ENCODE measurements around the gene ANKRD62. TPM values are rescaled to one million over a fixed set of nuclear protein-coding genes. Genes with fewer than 3 reads are reported as not detected.
A peak's percentile ranks its signal among the peaks of the same experiment; 100 is the strongest.
"Not testable (repeated sequence)": the region's sequence is repeated elsewhere in the genome, so short reads cannot be mapped to it uniquely, and the experiment has no call there.

Gene ANKRD62
- total RNA-seq, 2 donors from 2014 or later: 0.05 TPM; not detected in 1

DNA sequence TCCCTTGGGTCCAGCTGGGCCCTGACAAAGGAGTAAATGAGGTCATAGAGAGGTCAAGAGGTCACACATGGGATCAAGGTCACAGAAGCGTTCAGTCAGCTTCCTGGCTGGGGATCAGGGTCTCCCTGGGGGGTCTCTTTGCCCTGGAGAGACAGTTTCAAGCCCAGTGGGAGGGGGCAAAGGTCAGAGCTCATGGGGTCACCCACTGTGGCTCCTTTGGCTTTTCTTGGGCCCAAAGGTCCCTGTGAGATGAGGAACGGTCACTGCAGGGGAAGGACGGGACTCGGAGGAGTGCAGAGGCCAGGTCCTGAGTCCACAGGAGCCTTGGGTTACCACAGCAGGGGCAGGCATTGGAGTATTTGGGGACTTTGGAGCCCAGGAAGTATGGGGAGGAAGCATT, 30.7 kb upstream of the ANKRD62 start:
- intact Hi-C loops (cut with DNase I): loop anchor here in 1 of 2 donors (10.0 kb wide), 1 partner anchor 58 kb away; no protein-coding TSS in a partner anchor

DNA sequence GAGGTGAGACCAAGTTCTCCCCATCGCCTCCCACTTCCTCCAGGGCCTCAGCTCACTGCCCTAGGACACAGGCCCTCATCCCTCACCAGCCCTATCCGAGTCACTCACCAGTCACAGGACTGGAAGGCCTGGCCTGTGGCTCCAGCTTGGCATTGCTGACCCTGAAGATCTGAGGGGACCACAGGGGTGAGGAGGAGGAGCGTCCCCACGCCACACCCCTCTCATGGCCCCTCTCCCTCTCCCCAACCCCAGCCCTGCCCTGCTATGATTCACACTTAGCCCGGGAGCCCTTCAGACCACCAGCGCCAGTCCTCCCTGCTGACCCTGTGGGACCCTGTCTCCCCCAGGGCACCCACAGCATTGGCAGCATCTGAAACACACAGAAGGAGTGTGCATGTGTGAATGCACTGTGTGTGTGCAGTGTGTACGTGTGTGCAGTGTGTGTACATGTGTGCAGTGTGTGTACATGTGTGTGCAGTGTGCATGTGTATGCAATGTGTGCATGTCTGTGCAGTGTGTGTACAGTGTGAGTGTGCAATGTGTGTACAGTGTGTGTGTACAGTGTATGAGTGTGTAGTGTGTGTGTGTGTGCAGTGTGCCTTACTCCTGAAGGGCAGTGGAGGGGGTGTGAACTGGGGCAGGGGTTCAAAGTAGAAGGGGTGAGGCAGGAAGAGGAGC, 29.4 kb upstream of the ANKRD62 start:
- intact Hi-C loops (cut with DNase I): loop anchor here in 1 of 2 donors (10.0 kb wide), 1 partner anchor 59 kb away; no protein-coding TSS in a partner anchor
- DNase-seq (ENCODE audit: low spot score): no peak

More for the DNA sequence above, 30.7 kb upstream of the ANKRD62 start:
- no peak for DNase-seq (ENCODE audit: low spot score)

DNA sequence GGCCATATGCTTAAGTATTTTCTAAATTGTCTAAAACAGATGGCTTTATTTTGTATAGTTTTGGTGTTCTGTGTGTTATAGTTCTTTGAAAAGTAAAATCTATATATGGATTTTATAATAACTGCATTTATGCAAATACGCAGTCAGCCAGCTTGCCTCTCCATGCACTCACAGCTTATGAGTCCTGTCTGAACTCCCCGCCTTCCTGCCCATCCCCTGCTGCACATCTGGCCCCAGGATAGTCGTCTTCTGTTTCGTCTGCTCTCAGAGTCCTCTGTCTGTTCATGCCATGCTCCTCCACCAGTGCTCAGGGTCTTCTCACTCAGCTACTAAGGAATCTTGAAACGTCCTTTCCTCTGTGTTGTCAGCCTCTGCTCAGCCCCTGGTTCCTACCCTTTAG, 28.2 kb upstream of the ANKRD62 start:
- intact Hi-C loops (cut with DNase I): loop anchor here in 1 of 2 donors (10.0 kb wide), 1 partner anchor 61 kb away; no protein-coding TSS in a partner anchor
- DNase-seq (ENCODE audit: low spot score): no peak

DNA sequence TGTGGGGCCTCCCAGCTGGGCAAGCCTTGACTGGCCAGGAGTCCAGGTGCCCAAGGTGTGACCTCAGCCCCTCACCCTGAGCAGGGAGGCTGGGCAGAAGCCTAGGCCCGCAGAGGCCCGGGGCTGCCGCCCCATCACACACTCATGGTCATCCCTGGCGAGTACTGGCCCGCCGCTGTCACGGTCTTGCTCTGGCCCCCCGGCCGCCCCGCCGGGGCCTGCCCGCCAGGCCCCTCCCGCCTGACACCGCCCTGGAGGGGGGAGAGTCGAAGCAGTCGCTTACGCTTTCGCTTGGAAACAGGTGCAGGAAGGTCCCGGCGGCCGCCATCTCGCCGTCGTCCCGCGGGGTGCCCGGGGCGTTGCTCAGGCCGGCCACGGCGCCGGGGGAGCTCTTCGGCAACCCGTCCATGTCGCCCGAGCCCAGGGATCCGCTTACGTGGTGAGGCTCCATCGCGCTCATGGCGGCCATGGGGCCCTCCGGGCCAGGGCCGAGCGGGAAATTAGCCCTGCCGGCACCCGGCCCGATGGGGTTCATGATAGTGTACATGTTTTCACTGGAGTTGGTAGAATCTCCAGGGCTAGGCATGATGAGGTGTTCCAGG, 26.6 kb upstream of the ANKRD62 start:
- intact Hi-C loops (cut with DNase I): loop anchor here in 1 of 2 donors (10.0 kb wide), 1 partner anchor 62 kb away; no protein-coding TSS in a partner anchor
- no peak for DNase-seq (ENCODE audit: low spot score)

DNA sequence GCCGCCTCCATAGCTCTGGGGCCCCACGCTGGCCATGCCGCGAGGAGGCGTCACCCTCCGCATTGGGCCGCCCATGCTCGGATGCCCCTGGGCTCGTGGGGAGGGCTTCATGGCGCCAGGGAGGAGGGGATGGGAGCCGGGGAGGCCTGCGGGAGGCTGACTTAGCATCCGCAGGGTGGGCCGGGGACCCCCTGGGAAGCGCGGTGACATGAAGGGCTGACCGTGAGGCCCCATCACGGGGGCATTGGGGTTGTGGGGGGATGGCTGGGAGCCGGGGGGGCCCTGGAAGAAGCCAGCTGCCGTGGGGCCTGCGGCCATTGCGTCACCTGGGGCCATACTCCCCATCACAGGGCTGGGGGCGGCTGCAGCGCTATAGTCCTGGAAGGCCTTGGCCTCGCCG, 26.0 kb upstream of the ANKRD62 start:
- intact Hi-C loops (cut with DNase I): loop anchor here in 1 of 2 donors (10.0 kb wide), 1 partner anchor 63 kb away; no protein-coding TSS in a partner anchor
- DNase-seq (ENCODE audit: low spot score): no peak

DNA sequence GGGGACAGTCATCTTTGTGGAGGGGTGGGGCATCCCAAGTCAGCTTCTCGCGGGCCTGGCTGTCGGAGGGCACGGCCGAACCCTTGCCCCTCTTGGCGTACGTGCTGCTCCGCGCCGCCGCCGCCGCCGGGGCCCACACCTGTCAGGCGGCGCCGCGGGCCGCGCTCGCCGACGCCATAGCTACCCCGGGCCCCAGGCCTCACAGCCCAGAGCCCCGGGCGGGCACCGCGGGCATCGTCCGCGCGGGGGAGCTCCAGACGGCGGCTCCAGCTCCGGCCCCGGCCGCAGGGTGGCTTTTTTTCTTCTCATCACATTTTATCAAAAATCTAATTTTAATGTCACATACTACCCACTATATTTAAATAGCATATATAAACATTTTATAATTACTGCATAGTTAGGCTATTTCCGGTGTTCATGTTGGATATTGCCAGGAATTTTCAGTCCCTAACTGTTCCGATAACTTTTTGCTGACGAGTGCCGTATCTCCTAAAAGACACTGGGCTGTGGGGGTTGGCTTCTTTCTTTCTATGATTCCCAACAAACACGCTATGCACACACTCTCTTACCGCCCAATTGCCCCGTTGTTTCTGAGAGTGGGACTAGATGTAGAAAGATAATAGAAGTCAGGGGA, 25.2 kb upstream of the ANKRD62 start:
- peak; percentile 74 for DNase-seq (ENCODE audit: low spot score)
- intact Hi-C loops (cut with DNase I): loop anchor here in 1 of 2 donors (10.0 kb wide), 1 partner anchor 64 kb away; no protein-coding TSS in a partner anchor

DNA sequence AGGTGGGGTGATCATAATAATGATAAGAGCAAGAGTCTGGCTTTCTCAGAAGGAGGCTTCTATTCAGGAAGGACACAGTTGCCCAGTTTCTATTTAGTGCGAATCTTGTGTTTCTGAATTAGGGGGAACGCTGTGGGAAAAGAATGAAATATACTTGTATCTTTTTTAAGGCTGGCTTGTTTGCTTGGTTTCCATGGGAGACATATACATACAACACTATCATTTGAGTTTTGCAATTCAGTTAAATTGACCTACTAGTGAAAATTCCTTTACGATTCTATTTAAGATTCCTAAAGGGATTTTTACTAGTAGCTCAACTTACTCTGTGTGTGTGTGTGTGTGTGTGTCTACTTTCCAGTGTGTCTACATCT, 24.7 kb upstream of the ANKRD62 start:
- DNase-seq (ENCODE audit: low spot score): no peak
- intact Hi-C loops (cut with DNase I): loop anchor here in 1 of 2 donors (10.0 kb wide), 1 partner anchor 64 kb away; no protein-coding TSS in a partner anchor

DNA sequence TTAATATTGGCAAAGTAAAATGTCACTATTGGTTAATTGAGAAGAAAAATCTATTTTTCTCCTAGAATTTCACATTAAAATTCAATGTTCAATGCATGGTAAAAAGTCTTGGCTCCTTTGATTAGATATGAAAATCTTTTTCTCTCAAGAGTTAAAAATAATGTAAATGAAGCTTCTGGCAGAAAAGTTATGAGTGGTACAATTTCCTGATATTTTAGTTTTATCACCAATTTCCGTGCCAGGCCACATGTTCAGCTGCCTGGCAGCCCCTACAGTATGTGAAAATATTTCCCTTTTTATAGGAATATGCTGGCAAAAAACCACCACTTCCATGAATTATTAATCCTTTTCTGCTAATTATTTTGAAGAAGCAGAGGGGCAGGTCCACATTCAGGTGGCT, 22.6 kb upstream of the ANKRD62 start:
- intact Hi-C loops (cut with DNase I); DNase-seq (ENCODE audit: low spot score): not testable (repeated sequence)

DNA sequence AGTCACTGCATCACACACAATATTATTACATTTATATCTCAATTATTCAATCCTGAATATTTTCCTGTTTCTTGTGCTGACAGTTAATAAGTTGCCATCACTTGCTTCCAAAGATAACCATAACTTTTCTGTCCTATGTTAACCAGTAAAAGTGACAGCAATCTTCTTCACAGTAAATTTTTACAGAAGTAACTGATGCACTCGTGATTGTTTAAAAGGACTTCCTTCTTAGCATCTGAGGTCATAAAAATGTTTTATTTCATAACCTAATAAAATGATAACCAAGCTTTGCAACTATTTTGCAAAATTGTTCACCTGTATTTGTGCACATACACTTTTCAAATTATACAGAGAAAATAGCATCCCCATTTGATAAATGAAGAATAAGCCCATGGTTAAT, 20.6 kb upstream of the ANKRD62 start:
- no peak for DNase-seq (ENCODE audit: low spot score)
- intact Hi-C loops (cut with DNase I): no loop called here

DNA sequence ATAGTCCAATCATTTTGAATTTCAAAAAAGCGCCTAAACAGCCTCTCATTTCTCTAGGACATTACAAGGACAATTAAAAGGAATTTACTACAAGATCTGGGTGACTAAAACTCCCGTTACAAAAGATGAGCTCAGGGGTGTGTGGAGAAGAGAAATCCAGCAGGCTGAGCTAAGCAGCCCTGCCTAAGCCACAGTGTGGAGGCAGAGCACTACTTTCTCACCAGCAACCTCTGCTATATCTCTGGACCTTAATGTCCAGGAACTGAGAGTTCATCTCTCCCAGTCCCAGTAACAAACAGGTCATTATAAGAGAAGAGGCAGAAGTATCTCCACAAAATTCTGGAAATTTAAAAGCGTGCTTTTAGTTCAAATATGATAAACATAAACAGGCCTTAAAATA, 18.9 kb upstream of the ANKRD62 start:
- no peak for DNase-seq (ENCODE audit: low spot score)
- intact Hi-C loops (cut with DNase I): no loop called here

DNA sequence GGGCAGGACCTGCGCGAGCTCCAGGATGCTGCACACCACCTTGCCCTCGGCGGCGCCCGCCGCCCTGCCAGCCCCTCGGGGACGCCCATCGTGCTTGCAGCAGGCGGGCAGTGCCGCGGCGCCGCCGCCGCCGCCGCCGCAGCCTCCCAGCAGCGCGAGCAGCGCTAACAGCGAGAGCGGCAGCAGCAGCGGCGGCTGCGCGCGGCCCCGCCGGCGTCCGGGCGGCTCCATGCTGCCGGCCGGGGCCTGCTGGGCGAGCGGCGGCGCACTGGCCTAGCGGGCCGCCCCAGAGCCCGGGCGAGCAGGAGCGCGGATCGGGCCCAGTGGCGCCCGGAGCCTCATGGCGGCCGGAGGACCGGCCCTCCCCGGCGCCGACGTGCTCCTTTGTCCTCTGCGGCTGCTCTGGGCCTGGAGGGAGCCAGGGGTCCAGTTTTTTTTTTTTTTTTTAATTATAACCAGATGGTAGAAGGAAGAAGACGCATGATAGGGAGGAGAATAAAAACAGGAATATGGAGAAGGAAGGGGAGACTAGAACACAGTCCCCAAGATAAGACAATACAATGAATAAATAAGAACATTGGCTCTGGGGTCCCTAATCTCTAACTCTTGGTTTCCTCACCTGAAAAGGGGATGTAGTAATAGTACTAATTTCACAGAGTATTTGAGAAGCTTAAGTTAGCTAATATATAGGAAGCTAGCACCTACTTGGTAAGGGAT, 17.1 kb upstream of the ANKRD62 start:
- intact Hi-C loops (cut with DNase I): no loop called here
- DNase-seq (ENCODE audit: low spot score): no peak

DNA sequence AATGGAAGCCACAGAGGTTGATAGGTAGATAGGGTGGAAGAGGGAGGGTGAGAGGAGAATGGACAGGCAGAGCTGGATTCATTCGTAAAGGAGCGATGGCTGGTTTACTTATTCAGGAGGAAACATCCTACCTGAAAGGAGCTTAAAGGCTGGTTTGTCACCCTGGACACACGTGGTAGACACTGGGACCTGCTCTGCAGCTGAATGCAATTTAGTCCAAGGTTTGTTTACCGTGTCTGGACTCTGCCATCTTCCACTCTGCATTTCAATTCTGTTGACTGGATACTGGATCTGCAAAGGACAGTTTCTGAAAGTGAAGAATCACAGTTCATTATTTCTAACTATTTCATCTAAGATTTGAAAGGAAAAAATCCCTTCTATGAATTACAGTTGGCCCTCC, 15.6 kb upstream of the ANKRD62 start:
- intact Hi-C loops (cut with DNase I); DNase-seq (ENCODE audit: low spot score): not testable (repeated sequence)

DNA sequence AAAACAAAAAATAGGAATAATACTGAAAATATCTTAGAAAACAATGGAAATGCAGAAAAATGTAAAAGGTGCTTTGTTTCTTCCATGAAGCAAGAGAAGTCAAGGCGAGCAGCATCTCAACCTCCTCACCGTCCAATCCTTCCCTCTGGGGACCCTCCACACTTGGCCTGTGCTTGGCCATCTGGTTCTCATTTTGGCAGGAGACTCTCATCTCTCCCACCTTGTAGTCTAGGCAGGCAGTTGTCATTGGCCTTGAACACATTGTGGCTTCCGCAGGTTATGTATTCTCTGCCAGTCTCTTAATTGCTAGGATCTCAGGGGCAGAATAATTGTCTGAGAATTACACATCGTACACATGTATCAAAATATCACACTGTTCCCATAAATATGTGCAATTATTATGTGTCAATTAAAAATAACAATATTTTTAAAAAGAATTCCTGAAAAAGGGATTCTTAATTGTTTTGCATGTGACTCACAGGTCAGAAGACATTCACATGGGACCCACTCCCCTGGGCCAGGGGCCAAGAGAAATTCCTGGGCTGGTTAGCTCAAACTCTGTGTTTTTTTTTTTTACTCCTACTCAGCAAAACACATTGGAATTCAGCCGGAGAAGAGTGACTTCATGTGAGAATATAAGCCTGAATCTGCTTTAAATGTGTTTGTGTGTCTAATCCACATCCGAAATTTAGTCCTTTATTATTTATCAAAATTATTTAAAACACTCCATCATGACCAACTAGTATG, 14.0 kb upstream of the ANKRD62 start:
- DNase-seq (ENCODE audit: low spot score): no peak
- intact Hi-C loops (cut with DNase I): no loop called here

DNA sequence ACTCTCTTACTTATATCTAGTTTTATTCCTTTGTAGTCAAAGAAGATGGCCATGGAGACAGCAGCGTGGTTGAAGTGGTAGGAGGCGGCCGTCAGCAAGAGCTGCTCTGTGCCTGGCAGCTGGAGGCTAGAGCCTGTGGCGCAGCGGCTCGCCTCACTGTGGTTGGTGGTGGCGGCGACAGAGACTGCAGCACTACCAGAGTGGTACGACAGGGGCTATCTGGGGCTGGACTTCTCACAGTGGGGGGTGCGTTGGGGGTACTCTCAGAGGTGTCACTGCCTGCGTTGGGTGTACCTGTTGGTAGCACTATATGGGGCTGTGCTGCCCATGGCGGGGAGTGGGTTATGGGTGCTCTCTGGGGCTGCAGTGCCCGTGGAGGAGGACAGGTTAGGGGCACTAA, 8.5 kb upstream of the ANKRD62 start:
- no peak for DNase-seq (ENCODE audit: low spot score)
- intact Hi-C loops (cut with DNase I): no loop called here

DNA sequence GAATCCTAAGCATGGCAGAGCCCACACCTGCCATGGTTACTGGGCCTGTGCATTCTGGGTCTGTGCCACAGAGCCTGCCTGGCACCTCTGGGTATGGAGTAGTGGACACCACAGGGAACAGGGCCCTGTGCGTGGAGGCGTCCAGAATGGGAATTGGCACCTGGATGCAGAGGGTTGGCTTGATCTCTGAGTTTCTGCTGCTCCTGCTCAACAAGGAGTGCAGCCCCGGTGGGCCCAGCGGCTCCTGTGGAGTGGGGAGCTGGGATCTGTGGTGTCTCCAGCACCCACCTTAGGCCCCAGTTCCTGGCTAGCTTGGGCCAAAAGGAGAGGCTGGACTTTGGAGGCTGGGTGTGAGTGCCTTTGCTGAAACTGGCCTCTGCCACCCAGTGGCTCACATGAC, 7.9 kb upstream of the ANKRD62 start:
- no peak for DNase-seq (ENCODE audit: low spot score)
- intact Hi-C loops (cut with DNase I): no loop called here

DNA sequence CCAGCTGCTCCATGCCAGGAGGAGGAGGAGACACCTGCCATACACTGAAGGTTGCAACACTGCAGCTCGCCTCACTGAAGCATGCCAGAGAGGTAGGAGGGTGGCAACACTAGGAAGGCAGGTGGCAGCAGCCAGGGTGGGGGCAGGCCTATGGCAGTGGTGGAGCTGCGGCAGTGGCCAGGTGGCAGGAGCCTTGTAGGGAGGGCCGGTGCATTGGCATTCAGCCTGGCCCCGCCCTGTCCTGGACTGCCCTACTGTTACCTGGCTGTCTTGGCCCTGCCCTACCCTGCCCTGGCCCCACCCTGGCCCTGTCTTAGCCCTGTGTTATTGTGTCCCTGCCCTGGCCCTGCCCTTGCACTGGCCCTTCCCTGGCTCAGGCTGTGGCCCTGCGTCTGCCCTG, 7.4 kb upstream of the ANKRD62 start:
- no peak for DNase-seq (ENCODE audit: low spot score)
- intact Hi-C loops (cut with DNase I): no loop called here

DNA sequence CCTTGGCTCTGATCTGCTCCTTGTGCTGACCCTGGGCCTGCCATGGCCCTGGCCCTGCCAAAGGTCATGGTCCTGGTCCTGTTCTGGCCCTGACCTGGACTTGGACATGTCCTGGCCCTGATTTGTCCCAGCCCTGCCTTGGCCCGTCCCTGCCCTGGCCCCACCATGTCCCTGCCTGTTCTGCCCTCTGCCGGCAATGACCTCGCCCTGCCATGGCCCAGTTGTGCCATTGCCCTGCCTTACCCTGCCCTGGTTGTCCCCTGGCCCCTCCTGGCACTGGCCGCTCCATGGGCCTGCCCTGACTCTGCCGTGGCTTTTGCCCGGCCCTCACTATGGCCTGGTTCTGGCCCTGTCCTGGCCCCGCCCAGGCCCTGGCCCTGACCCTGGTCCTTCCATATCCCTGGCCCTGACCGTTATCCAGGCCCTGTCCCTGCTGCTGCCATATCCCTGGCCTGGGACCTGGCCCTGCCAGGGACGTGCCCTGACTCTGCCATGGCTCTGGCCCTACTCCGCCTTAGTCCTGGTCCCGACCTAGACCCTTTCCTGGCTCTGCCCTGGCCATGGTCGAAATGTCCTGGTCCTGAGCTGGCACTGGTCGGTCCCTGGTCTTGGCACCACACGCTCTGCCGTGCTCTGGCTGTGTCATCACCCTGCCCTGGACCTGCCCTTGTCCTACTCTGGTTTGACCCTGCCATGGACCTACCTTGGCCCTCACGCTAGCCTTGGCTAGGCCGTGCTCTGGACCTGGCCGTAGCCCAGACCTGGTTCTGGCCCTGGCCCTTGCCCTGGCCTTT, 6.8 kb upstream of the ANKRD62 start:
- intact Hi-C loops (cut with DNase I): no loop called here
- DNase-seq (ENCODE audit: low spot score): peak; percentile 80

DNA sequence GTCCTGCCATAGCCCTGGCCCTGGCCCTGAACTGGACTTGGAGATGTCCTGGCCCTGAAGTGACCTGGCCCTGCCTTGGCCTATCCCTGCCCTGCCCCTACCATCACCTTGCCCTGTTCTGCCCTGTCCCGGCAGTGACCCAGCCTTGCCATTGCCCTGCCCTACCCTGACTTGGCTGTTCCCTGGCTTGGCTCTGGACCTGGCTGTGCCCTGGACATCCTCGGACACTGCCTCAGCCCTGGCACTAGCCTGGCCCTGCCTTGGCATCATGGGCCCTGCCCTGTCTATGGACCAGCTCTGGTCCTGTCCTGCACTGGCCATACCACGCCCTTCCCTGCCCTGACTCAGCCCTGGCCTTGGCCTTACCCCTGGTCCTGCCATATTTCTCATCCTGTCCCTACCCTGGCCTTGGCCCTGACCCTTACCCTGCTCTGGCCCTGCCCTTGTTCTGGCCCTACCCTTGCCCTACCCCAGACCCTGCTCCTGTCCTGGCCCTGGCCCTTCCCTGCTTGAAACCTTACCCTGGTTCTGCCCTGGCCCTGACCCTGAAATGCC, 6.1 kb upstream of the ANKRD62 start:
- DNase-seq (ENCODE audit: low spot score): no peak
- intact Hi-C loops (cut with DNase I): no loop called here

Measured in posterior vena cava (tissue), 2 donors.